GM21528 (cell line): ENCODE results near the gene TNFAIP3.
"Not testable (repeated sequence)": the region's sequence is repeated elsewhere in the genome, so short reads cannot be mapped to it uniquely, and the experiment has no call there.

Experiments
- ATAC-seq: cut with Tn5 transposase; IDR thresholded peaks from one replicate; pipeline ENCODE4 v1.9.1; 2021; ENCODE audit warnings: mild to moderate bottlenecking, moderate library complexity; ENCODE audit not compliant: unreplicated experiment, low FRiP score

Gene TNFAIP3

GRCh38 chr6:137876547-137876946, 9.5 kb downstream of the TNFAIP3 start:
- no peak for ATAC-seq

DNA sequence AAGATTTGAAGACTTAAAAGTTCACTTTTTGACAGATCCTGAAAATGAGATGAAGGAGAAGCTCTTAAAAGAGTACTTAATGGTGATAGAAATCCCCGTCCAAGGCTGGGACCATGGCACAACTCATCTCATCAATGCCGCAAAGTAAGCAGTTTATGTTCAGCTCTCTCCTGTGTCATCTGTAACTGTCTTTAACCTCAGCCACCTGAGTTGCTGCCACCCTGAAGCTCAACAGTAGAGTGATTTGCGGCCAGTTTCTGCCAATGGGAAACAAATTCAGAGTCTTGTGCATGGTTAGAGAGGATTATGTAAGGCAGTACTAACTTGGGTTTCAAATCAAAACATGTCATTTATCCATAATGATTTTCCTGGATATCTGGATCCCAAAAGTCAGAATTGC, 10.1 kb downstream of the TNFAIP3 start:
- ATAC-seq, result no peak

DNA sequence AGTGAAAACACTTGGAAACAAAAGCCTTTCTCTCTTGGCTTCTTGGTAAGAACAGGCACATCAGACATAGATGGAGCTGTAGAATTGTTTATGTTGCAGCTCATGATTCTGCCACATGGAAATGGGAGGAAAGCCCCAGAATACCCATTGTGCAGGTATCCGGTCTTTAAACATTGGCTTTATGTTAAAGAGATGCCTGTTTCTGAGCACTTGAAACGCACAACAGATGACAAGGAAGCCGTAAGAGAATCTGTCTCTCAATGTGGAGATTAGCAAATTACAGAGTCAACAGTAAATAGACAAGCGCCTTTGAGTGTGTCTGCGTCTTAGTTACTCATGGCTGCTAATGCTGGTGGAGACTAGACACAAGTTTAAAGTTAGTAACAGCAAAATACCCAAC, 10.5 kb downstream of the TNFAIP3 start:
- no peak for ATAC-seq

DNA sequence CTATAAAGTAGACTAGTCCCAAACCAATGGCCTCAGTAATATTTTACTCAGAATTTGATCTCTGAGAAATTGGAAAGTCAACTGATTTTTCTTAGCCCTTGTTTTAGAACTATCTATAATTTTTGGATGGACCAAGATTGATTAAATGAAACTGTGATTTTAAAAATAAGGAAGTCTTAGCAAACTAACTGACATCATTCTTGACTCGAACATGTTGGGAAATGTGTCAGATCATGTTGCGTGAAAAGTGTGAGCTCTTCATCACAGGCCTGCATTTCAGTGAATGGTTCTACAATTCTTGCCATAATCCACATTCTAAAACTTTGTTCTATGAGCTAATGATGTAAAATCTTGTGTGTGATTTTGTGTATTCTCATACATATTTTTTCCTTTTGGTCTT, 11.0 kb downstream of the TNFAIP3 start:
- ATAC-seq, result no peak

GRCh38 chr6:137878486-137879285, 11.6 kb downstream of the TNFAIP3 start:
- no peak for ATAC-seq

DNA sequence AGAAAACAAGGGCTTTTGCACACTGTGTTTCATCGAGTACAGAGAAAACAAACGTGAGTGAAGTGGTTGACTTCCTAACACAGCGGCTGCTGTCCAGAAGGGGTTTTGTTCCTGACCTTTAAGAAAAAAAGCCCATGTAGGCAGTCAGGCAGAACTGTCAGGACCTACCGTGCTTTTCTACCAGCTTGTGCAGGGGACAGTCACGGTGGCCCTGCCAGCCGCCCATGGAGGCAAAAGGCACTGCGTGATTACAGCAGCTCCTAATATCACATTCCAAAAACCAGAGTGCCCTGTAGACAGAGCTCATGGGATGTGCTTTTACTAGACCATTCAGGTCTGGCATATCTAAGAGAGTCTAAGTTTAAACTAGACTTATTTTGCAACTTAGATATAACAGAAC, 12.2 kb downstream of the TNFAIP3 start:
- ATAC-seq, result no peak

DNA sequence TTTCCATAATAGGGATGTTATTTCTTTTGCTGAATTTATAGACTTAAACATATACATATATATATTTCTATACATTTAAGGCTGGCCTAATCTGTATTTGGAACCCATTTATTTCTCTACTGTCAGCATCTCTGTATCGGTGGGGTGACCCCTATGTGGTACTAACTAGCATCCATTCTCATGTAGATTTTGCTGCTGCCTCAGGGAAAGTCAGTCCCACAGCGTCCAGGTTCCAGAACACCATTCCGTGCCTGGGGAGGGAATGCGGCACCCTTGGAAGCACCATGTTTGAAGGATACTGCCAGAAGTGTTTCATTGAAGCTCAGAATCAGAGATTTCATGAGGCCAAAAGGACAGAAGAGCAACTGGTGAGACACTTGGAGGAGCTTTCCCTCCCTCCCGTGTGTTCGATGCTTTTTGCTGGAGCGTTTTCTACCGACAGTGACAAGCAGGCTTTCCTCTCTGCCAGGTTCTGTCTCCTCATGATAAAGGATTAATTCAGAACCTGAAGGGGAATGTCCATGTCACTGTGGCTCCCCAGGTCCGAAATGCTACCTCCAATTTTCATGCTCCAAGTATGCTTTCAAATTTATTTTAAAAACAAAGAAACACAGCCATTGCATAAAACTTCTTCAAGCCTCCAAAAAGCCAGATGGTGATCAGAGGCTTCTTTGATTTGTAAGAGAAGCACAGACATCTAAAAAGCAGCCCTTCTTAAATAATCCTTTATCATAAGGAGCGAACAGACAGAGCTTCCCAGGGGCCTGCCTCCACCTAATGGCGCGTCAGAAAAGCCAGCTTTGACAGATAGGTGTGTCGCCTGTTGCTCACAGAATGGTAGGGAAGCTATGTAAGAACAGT, 13.1 kb downstream of the TNFAIP3 start:
- no peak for ATAC-seq

DNA sequence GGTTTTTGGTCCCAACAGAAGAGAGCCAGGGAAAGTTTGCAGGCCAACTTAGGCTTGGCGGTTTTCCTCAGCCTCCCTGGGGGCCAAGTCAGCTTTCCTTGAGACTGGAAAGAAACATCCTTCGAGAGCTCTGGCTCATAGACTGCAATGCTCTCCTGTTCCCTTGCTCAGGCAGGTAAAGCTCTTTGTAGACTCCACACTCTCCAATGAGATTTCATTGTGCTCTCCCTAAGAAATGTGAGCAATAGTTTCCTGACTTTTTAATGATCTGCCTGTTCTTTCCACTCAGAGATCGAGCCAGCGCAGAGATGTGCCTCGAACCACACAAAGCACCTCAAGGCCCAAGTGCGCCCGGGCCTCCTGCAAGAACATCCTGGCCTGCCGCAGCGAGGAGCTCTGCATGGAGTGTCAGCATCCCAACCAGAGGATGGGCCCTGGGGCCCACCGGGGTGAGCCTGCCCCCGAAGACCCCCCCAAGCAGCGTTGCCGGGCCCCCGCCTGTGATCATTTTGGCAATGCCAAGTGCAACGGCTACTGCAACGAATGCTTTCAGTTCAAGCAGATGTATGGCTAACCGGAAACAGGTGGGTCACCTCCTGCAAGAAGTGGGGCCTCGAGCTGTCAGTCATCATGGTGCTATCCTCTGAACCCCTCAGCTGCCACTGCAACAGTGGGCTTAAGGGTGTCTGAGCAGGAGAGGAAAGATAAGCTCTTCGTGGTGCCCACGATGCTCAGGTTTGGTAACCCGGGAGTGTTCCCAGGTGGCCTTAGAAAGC, 13.9 kb downstream of the TNFAIP3 start:
- no peak for ATAC-seq

DNA sequence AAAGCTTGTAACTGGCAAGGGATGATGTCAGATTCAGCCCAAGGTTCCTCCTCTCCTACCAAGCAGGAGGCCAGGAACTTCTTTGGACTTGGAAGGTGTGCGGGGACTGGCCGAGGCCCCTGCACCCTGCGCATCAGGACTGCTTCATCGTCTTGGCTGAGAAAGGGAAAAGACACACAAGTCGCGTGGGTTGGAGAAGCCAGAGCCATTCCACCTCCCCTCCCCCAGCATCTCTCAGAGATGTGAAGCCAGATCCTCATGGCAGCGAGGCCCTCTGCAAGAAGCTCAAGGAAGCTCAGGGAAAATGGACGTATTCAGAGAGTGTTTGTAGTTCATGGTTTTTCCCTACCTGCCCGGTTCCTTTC, 14.4 kb downstream of the TNFAIP3 start:
- ATAC-seq, result no peak

- ATAC-seq, result no peak
Measured at GRCh38 chr6:137882225-137882961, 15.3 kb downstream of the TNFAIP3 start.

DNA sequence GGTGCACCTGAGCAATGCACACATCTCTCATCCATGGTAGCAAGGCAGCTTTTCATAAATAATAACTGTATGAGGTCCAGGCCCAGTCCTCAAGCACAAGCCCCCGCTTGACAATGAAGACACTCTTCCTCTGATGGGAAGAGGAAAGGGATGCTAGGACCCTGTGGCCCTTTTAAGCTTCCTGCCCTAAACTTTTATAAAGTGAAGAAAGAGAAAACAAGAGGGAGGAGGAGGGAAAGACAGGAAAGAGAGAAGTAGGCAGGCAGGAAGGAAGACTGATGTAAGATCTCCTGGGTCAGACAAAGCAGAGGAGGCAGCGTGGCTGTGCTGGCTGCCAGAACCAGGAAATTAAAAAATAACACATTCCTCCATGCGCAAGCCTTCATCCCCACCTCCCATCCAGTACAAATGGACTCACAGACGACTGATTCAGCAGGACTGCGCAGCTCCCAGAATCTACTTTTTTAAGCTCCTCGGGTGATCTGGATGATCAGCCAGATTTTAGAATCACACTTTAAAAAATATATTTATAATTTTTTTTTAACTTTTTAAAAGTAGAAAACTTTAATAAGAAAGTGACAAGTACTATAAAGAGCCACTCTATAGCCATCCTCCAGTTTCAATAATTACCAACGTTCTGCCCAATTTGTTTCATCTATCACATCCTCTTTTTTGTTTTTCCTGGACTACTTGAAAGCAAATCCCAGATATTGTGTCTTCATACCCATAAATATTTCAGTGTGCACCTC, 16.5 kb downstream of the TNFAIP3 start:
- no peak for ATAC-seq

GRCh38 chr6:137884149-137884909, 17.3 kb downstream of the TNFAIP3 start:
- no peak for ATAC-seq

DNA sequence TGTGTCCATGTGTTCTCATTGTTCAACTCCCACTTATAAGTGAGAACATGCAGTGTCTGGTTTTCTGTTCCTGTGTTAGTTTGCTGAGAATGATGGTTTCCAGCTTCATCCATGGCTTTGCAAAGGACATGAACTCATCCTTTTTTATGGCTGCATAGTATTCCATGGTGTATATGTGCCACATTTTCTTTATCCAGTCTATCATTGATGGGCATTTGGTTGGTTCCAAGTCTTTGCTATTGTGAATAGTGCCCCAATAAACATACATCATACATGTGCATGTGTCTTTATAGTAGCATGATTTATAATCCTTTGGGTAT, 17.8 kb downstream of the TNFAIP3 start:
- not testable (repeated sequence) for ATAC-seq

DNA sequence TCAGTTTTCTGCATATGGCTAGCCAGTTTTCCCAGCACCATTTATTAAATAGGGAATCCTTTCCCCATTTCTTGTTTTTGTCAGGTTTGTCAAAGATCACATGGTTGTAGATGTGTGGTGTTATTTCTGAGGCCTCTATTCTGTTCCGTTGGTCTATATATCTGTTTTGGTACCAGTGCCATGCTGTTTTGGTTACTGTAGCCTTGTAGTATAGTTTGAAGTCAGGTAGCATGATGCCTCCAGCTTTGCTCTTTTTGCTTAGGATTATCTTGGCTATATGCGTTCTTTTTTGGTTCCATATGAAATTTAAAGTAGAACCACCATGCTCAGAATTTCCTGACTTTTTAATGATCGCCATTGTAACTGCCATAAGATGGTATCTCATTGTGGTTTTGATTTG, 19.2 kb downstream of the TNFAIP3 start:
- ATAC-seq, result not testable (repeated sequence)

GRCh38 chr6:137890983-137891537, 24.0 kb downstream of the TNFAIP3 start:
- no peak for ATAC-seq

- no peak for ATAC-seq
Measured at GRCh38 chr6:137892271-137892708, 25.2 kb downstream of the TNFAIP3 start.

DNA sequence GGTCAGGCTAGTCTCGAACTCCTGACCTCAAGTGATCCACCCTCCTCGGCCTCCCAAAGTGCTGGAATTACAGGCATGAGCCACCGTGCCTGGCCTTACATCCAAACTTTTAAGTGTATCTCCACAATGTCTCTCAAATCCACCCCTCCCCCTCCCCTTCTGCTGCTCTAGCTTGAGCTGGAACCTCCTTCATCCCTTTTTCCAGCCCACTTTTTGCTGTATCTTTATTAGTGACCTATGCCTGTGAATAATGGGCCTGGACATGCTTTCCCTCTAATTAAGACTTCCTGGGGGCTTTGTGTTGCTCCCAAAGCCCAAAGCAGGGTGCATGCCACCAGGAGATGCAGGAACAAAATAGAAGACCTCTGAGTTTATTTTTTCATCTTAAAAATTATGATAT, 26.1 kb downstream of the TNFAIP3 start:
- ATAC-seq, result no peak

DNA sequence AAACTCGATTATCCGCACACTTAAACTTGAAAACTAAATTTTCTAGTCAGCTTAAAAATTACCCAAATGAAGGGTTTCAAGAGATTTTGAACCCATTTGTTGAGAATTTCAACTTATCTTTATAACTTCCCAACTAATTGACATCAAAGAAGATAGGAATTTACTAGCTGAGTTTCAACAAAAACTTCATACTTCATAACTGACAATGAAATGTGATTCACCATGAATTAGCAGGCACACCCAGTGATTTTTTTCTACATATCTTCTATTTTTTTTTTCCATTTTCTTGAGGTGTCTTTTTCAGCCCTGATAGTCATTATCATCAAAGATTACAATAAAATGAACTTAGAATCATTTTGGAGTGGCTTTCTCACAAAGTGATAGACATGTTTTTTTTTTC, 26.7 kb downstream of the TNFAIP3 start:
- ATAC-seq, result no peak

- not testable (repeated sequence) for ATAC-seq
Measured at GRCh38 chr6:137894378-137894777, 27.3 kb downstream of the TNFAIP3 start.
